Loucy (cell line): Measurements from ENCODE around the gene FYB2.

Source experiments
- H2AFZ ChIP-seq: fragments of 200-600 bp; sonication (generic); 2 replicates; pipeline ENCODE4 v1.6.0; 2016; ENCODE audit warnings: antibody characterized with exemption, mild to moderate bottlenecking, low read length, moderate library complexity
- H3F3A ChIP-seq: fragments of 200-600 bp; 2 replicates; pipeline ENCODE4 v1.6.0; 2016; ENCODE audit warnings: antibody characterized with exemption, low read depth, mild to moderate bottlenecking
- H3K27me3 ChIP-seq: fragments of 200-600 bp; sonication (generic); 2 replicates; pipeline ENCODE4 v1.6.1; 2014; ENCODE audit warnings: low read length, mild to moderate bottlenecking; ENCODE audit not compliant: insufficient read depth, poor library complexity, severe bottlenecking
- H3K36me3 ChIP-seq: fragments of 200-600 bp; sonication (generic); 2 replicates; pipeline ENCODE4 v1.6.1; 2016; ENCODE audit warnings: low read length; ENCODE audit not compliant: insufficient read depth
- H3K4me1 ChIP-seq: fragments of 200-600 bp; sonication (generic); 2 replicates; pipeline ENCODE4 v1.5.1; 2014; ENCODE audit warnings: low read length, mild to moderate bottlenecking; ENCODE audit not compliant: insufficient read depth, poor library complexity, severe bottlenecking
- H3K4me2 ChIP-seq: fragments of 200-600 bp; sonication (generic); 2 replicates; pipeline ENCODE4 v1.6.0; 2014; ENCODE audit warnings: antibody characterized with exemption, low read length, low read depth, mild to moderate bottlenecking; ENCODE audit not compliant: poor library complexity, severe bottlenecking
- H3K4me3 ChIP-seq: fragments of 200-600 bp; sonication (generic); 2 replicates; pipeline ENCODE4 v1.5.1; 2014; ENCODE audit warnings: low read length, mild to moderate bottlenecking, mixed read lengths; ENCODE audit not compliant: poor library complexity, severe bottlenecking
- H3K79me2 ChIP-seq: fragments of 200-600 bp; sonication (generic); 2 replicates; pipeline ENCODE4 v1.6.1; 2014; ENCODE audit warnings: low read length; ENCODE audit not compliant: insufficient read depth
- H3K9ac ChIP-seq: fragments of 200-600 bp; sonication (generic); 2 replicates; pipeline ENCODE4 v1.6.0; 2014; ENCODE audit warnings: mild to moderate bottlenecking, low read depth, low read length, moderate library complexity; ENCODE audit not compliant: poor library complexity, severe bottlenecking
- H3K9me2 ChIP-seq: fragments of 200-600 bp; sonication (generic); replicated peaks from 2 replicates; pipeline ENCODE4 v1.6.1; 2016; ENCODE audit warnings: low read depth, low read length, mixed read lengths
- H3K9me3 ChIP-seq: fragments of 200-600 bp; sonication (generic); 2 replicates; pipeline ENCODE4 v1.6.1; 2014; ENCODE audit warnings: mild to moderate bottlenecking, antibody characterized with exemption, low read length, low read depth; ENCODE audit not compliant: insufficient read depth
- H4K20me1 ChIP-seq: fragments of 200-600 bp; sonication (generic); 2 replicates; pipeline ENCODE4 v1.6.0; 2014; ENCODE audit warnings: antibody characterized with exemption, low read length, mild to moderate bottlenecking; ENCODE audit not compliant: insufficient read depth, poor library complexity, severe bottlenecking
- EZH2phosphoT487 ChIP-seq: fragments of 200-600 bp; IDR thresholded peaks from 2 replicates; pipeline ENCODE4 v1.6.1; 2018; ENCODE audit warnings: antibody characterized with exemption, mild to moderate bottlenecking, moderate library complexity, borderline replicate concordance
- TF ChIP-seq, protein P1 (sequence below): fragments of 200-600 bp; sonication (generic); conservative IDR thresholded peaks from 2 replicates; pipeline ENCODE4 v1.5.1; 2014; ENCODE audit warnings: mild to moderate bottlenecking, antibody characterized with exemption, low read length

Gene FYB2

DNA sequence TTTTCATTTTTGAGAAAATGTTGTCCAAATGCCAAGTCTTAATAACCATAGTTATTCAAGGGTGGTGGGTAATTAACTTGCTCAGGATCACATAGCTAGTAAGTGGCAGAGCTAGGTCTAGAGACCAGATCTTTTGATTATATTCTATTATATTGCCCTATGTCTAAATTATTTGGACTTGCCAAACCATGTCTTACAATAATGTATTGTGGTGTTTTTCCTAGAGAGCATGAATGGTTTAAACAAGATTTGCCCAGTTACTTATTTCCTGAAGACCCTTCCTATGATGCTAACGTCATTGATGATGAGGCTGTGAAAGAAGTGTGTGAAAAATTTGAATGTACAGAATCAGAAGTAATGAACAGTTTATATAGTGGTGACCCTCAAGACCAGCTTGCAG is 115.5 kb downstream of the FYB2 start:
- Histone ChIP-seq H3K4me1 (no peaks in the 10 kb centered on the region), H4K20me1 (no peaks in the 10 kb centered on the region), H3K4me3 (no peak overlapping the region), H3F3A (no peaks in the 10 kb centered on the region), H3K27me3 (no peaks in the 10 kb centered on the region), H3K9me3 (0 out of 2 replicates have a peak, but pooled peaks cover 8% of the 10 kb centered on the region), H2AFZ (no peak overlapping the region), H3K4me2 (no peak overlapping the region), H3K36me3 (no peaks in the 10 kb centered on the region), H3K9ac (no peak overlapping the region), H3K79me2 (no peaks in the 10 kb centered on the region), H3K9me2 (no peaks in the 10 kb centered on the region)
- TF ChIP-seq, protein P1, sequence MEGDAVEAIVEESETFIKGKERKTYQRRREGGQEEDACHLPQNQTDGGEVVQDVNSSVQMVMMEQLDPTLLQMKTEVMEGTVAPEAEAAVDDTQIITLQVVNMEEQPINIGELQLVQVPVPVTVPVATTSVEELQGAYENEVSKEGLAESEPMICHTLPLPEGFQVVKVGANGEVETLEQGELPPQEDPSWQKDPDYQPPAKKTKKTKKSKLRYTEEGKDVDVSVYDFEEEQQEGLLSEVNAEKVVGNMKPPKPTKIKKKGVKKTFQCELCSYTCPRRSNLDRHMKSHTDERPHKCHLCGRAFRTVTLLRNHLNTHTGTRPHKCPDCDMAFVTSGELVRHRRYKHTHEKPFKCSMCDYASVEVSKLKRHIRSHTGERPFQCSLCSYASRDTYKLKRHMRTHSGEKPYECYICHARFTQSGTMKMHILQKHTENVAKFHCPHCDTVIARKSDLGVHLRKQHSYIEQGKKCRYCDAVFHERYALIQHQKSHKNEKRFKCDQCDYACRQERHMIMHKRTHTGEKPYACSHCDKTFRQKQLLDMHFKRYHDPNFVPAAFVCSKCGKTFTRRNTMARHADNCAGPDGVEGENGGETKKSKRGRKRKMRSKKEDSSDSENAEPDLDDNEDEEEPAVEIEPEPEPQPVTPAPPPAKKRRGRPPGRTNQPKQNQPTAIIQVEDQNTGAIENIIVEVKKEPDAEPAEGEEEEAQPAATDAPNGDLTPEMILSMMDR: no peak
- no peak for TF ChIP-seq EZH2phosphoT487

- no peak overlapping the region for H2AFZ ChIP-seq
- H3K4me3 ChIP-seq: no peak overlapping the region
- no peaks in the 10 kb centered on the region for H3K36me3 ChIP-seq
- no peak for TF ChIP-seq EZH2phosphoT487
- TF ChIP-seq, protein P1: no peak
- no peaks in the 10 kb centered on the region for H4K20me1 ChIP-seq
- no peaks in the 10 kb centered on the region for H3K79me2 ChIP-seq
- H3K4me2 ChIP-seq: no peak overlapping the region
- no peaks in the 10 kb centered on the region for H3F3A ChIP-seq
- H3K9me3 ChIP-seq: 0 out of 2 replicates have a peak, but pooled peaks cover 8% of the 10 kb centered on the region
- H3K9ac ChIP-seq: no peak overlapping the region
- H3K4me1 ChIP-seq: no peaks in the 10 kb centered on the region
- H3K9me2 ChIP-seq: no peaks in the 10 kb centered on the region
- H3K27me3 ChIP-seq: no peaks in the 10 kb centered on the region
Observed at GRCh38 chr1:56696663-56697062, 122.5 kb downstream of the FYB2 start.

DNA sequence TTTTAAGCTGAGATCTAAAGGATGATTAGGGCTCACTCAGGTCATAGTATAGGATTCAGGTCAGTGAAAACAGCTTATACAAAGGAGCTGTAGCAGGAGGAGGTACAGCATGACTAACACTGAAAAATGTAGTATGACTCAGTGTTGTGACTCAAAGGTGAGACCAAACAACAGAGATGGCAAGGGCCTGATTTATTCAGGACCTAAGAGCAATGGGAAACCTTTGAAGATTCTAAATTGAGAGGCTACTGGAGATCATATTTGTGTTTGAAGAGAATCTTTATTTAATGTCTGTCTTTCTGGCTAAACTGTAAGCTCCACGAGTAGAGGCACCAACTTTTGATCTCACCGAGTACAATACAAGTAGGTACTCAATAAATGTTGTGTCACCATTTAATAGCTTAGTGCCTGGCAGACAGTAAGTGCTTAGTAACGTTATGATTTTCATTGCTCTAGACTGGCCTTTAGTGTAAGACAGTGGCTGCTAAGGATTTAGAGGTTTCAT is 130.6 kb downstream of the FYB2 start:
- Histone ChIP-seq H3K4me2 (no peak overlapping the region), H3K36me3 (no peaks in the 10 kb centered on the region), H3K4me3 (no peak overlapping the region), H4K20me1 (no peaks in the 10 kb centered on the region), H3K79me2 (no peaks in the 10 kb centered on the region), H3K9me3 (no peaks in the 10 kb centered on the region), H3F3A (no peaks in the 10 kb centered on the region), H3K9me2 (no peaks in the 10 kb centered on the region), H3K27me3 (no peaks in the 10 kb centered on the region), H3K9ac (no peak overlapping the region), H2AFZ (no peak overlapping the region), H3K4me1 (no peaks in the 10 kb centered on the region)
- TF ChIP-seq EZH2phosphoT487: no peak
- TF ChIP-seq, protein P1: no peak
